Hepatocyte (in vitro differentiated cells): Measurements from ENCODE around the gene CALY.

Source experiments
- EZH2phosphoT487 ChIP-seq: fragments of 200-600 bp; sonication (generic); IDR thresholded peaks from one replicate; pipeline ENCODE4 v1.6.1; 2018; ENCODE audit warnings: antibody characterized with exemption, mild to moderate bottlenecking, low read depth, moderate library complexity; ENCODE audit not compliant: unreplicated experiment, severe bottlenecking
- TF ChIP-seq, protein P1 (sequence below): fragments of 200-600 bp; sonication (generic); IDR thresholded peaks from 2 replicates; pipeline ENCODE4 v1.5.1; 2016; ENCODE audit warnings: antibody characterized with exemption, mild to moderate bottlenecking; ENCODE audit not compliant: poor library complexity

DNA sequence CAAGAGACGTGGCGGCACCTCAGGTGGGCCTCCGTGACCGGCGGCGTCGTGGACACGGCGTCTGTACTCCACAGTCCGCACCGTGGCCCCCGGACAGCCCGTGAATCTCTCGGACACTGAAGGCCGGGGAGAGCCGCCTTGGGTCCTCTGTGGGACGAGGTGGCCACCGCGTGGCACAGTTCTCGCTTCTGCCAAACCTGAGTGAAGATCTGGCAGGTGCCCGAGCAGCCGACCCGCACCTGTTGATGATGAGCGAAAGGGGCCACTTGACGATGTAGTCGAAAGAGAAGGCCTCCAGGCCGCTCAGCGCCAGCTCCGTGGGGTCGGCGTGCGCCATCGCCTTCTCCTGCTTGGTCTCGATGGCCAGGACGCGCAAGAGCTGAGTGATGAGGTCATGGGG lies 51.5 kb downstream of the CALY start:
- TF ChIP-seq, protein P1, sequence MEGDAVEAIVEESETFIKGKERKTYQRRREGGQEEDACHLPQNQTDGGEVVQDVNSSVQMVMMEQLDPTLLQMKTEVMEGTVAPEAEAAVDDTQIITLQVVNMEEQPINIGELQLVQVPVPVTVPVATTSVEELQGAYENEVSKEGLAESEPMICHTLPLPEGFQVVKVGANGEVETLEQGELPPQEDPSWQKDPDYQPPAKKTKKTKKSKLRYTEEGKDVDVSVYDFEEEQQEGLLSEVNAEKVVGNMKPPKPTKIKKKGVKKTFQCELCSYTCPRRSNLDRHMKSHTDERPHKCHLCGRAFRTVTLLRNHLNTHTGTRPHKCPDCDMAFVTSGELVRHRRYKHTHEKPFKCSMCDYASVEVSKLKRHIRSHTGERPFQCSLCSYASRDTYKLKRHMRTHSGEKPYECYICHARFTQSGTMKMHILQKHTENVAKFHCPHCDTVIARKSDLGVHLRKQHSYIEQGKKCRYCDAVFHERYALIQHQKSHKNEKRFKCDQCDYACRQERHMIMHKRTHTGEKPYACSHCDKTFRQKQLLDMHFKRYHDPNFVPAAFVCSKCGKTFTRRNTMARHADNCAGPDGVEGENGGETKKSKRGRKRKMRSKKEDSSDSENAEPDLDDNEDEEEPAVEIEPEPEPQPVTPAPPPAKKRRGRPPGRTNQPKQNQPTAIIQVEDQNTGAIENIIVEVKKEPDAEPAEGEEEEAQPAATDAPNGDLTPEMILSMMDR, result no peak
- no peak for TF ChIP-seq EZH2phosphoT487
